GM12891 (cell line): ENCODE data around the gene TGM6.
A peak's percentile ranks its signal among the peaks of the same experiment; 100 is the strongest.

Source experiments
- DNase-seq: peaks from one replicate; pipeline ENCODE4 v3.0.0; 2011; ENCODE audit warnings: low spot score; ENCODE audit not compliant: insufficient read length
- FAIRE-seq: peaks from 2 replicates; lab custom pipeline; 2011; peaks lifted over from hg19 to GRCh38; lab: Jason Lieb, UNC
- PAX5 ChIP-seq: IDR thresholded peaks from 2 replicates; pipeline ENCODE4 v1.6.1; 2011; ENCODE audit warnings: low read length, moderate library complexity, mild to moderate bottlenecking; ENCODE audit not compliant: insufficient read depth, severe bottlenecking
- POLR2A ChIP-seq: IDR thresholded peaks from 2 replicates; pipeline ENCODE4 v1.6.1; 2011; ENCODE audit warnings: low read depth, low read length, control low read depth
- POLR2AphosphoS5 ChIP-seq: IDR thresholded peaks from 2 replicates; pipeline ENCODE4 v1.6.1; 2011; ENCODE audit warnings: low read depth, low read length, control low read depth
- POU2F2 ChIP-seq: IDR thresholded peaks from 2 replicates; pipeline ENCODE4 v1.6.1; 2011; ENCODE audit warnings: low read depth, mild to moderate bottlenecking, control low read depth, low read length, moderate library complexity
- SPI1 ChIP-seq: IDR thresholded peaks from 2 replicates; pipeline ENCODE4 v1.6.1; 2011; ENCODE audit warnings: low read depth, low read length, control low read depth
- TAF1 ChIP-seq: IDR thresholded peaks from 2 replicates; pipeline ENCODE4 v1.6.1; 2011; ENCODE audit warnings: low read depth, low read length, control low read depth

The TGM6 gene

DNA sequence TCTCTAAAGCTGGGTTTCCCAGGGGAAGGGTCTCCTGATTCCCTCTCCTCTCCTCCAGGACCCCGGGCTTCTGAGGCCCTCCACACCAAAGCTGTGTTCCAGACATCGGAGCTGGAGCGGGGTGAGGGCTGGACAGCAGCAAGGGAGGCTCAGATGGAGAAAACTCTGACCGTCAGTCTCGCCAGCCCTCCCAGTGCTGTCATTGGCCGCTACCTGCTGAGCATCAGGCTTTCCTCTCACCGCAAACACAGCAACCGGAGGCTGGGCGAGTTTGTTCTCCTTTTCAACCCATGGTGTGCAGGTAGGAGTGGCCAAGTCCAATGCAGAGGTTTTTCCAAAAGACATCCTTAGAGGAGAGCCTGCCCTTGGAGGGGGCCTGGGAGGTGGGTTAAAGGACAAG lies 14.4 kb downstream of the TGM6 start:
- no peak for TF ChIP-seq SPI1
- no peak for TF ChIP-seq TAF1
- no peak for TF ChIP-seq POU2F2
- no peak for TF ChIP-seq POLR2A
- no peak for TF ChIP-seq POLR2AphosphoS5
- no peak for TF ChIP-seq PAX5
- DNase-seq (no peak), FAIRE-seq (no peak)

DNA sequence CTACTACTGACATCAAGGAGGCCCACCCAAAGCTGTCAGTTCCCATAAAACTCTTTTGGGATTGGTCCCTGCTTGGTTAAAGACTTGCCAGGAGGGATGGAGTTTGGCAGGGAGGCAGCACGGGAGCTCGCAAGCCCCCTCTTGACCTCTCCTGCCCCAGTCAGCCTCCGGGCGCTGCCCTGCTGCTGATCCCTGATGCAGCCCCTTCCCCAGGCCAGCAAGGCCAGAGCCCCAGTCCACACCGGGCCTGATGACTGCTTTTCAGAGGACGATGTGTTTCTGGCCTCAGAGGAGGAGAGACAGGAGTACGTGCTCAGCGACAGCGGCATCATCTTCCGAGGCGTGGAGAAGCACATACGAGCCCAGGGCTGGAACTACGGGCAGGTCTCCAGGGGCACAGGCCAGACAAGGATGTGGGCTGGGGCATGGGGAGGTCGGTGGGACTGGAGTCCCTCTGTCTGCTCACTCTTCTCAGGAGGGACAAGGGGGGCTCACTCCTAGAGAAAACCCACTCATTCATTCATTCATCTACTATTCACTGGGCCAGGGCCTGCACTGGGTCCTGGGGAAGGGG lies 15.6 kb downstream of the TGM6 start:
- FAIRE-seq (no peak), DNase-seq (no peak)
- no peak for TF ChIP-seq POLR2A
- no peak for TF ChIP-seq PAX5
- TF ChIP-seq TAF1: no peak
- TF ChIP-seq POLR2AphosphoS5: no peak
- no peak for TF ChIP-seq POU2F2
- TF ChIP-seq SPI1: no peak

DNA sequence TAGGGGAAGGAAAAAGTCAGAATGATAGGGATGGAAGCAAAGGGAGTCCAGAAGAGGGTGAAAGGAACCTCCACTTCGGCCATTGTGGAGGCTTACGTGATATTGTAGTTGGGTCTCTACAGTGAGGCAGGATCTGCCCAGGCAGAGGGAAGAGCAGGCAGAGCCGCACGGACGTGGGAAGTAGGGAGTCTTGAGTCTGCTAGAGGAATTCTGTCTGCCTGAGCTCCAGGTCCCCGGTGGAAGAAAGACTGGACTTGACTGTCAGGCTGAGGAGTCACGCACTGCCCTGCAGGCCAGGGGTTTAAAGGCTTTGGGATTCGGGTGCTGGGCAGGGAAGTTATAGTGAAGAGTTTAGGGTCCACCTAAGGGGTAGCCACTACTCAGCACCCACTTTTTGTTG lies 16.4 kb downstream of the TGM6 start:
- DNase-seq (no peak), FAIRE-seq (no peak)
- TF ChIP-seq POLR2AphosphoS5: no peak
- TF ChIP-seq SPI1: no peak
- TF ChIP-seq TAF1: no peak
- no peak for TF ChIP-seq PAX5
- TF ChIP-seq POU2F2: no peak
- TF ChIP-seq POLR2A: no peak

DNA sequence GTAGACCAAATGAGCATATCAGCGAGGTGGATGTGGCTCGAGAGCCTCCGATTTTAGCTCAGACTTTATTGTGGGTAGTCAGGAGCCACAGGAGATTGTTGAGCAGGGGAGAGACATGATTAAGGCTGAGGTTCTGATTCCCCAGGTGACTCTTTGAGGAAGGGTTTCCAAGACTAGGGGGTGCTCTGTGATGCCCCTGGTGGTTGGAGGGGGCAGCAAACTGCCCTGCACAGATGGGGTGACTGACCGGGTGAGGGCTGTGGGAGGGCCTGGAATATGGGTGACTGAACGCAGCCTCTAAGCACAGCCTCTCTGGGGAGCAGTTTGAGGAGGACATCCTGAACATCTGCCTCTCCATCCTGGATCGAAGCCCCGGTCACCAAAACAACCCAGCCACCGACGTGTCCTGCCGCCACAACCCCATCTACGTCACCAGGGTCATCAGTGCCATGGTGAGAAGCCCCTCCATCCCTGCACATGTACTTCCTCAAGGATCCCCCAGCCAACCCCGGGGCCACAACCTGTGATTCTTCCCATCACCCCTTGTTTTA lies 17.0 kb downstream of the TGM6 start:
- DNase-seq (no peak), FAIRE-seq (no peak)
- TF ChIP-seq TAF1: no peak
- no peak for TF ChIP-seq POLR2AphosphoS5
- TF ChIP-seq POU2F2: no peak
- TF ChIP-seq POLR2A: no peak
- TF ChIP-seq PAX5: no peak
- no peak for TF ChIP-seq SPI1

DNA sequence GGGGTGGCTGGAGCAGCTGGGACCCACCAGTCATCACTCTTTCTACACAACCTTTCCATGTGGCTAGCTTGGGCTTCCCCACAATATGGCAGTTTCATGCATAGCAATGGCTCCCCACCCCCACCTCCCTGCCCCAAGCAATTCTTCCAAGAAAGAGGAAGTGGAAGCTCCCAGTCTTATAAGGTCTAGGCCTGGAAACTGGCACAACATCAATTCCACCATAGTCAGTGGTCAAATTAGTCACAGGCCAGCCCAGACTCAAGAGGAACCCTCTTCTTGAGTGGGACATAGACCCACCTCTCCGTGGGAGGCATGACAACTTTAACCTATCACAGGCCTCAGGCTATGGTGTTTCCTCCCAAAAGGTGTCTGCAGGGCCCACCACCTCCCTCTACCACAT lies 17.7 kb downstream of the TGM6 start:
- FAIRE-seq: no peak
- DNase-seq: no peak
- TF ChIP-seq POLR2AphosphoS5 (no peak), SPI1 (peak; percentile 57), PAX5 (no peak)

DNA sequence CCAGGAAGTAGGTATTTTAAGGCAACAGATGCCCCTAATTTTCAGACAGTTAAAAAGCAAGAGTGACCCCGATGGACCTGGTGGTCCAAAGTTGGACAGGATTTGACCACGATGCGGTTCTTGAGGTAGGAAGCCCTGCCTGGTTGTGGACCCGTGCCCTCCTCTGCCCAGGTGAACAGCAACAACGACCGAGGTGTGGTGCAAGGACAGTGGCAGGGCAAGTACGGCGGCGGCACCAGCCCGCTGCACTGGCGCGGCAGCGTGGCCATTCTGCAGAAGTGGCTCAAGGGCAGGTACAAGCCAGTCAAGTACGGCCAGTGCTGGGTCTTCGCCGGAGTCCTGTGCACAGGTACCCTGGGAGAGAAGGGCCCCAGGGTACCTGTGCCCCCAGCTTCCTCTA lies 18.7 kb downstream of the TGM6 start:
- DNase-seq: no peak
- TF ChIP-seq TAF1 (no peak), POLR2AphosphoS5 (no peak), POLR2A (no peak), SPI1 (no peak), POU2F2 (no peak), PAX5 (no peak)

DNA sequence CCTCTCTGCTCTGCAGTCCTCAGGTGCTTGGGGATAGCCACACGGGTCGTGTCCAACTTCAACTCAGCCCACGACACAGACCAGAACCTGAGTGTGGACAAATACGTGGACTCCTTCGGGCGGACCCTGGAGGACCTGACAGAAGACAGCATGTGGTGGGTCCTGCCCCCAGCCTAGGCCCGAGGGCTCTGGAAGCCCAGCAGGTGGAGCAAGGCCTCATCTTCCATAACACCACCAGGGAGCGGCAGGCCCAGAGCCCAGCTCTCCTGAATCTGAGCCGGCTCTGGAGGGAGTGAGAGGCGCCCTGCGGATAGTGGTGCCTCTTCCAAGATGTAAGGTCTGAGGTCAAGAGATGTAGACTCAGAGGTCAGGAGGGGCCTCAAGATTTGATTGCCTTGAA lies 19.6 kb downstream of the TGM6 start:
- DNase-seq (no peak), FAIRE-seq (no peak)

More for the DNA sequence above, 18.7 kb downstream of the TGM6 start:
- no peak for FAIRE-seq

DNA sequence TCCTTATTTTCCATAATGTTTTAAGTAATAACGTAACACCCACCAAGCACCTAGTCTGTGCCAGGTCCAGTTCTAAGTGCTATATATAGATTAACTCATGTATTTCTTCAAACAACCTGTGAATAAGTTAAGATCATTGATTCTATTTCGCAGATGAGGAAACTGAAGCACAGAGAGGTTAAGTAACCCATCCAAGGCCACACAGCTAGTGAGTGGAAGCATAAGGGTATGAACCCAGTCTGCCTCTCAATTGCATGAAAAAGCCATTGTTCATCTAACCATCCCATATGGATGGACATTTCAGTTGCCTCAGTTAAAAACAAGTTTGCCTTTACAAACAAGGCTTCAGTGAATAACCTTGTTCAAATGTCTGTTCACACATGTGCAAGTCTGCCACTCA lies 20.8 kb downstream of the TGM6 start:
- no peak for DNase-seq
- no peak for FAIRE-seq
- no peak for TF ChIP-seq PAX5
- TF ChIP-seq POU2F2: no peak
- TF ChIP-seq POLR2AphosphoS5: no peak
- no peak for TF ChIP-seq POLR2A
- no peak for TF ChIP-seq SPI1
- TF ChIP-seq TAF1: no peak

More for the DNA sequence above, 19.6 kb downstream of the TGM6 start:
- TF ChIP-seq POLR2AphosphoS5 (no peak), POU2F2 (no peak), TAF1 (no peak), PAX5 (no peak), POLR2A (no peak), SPI1 (no peak)

DNA sequence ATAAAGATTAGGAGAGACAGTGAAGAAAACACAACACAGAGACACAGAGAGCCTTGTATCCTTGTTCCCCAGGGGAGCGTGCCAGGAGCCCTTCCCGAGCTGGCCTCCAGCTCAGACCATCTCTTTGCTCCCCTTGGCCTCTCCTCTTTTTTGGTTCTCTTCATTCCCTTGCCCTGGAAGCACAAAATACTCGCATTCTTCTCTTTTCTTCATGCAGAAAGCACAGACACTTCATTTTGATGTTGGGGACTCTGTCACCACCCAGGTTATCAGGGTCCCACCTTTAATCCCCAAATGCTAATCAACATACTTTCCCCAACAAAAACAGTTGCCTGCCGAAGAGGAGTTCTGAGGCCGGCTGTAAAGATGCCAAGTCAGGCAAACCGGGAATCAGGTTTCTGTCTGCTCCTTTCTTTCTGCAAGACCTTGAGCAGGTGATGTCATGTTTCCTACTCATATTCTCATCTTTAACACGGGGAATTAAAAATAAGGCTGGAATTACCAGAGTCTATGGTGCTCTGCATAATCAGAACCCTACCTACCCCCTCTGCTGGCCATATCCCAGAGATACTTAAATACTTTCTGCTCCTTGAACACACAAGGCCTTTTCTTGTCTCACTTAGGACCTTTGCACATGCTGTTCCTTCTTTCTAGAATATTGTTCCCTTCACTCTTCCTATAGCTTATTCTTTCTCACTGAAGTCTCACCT lies 21.7 kb downstream of the TGM6 start:
- TF ChIP-seq POU2F2: no peak
- no peak for TF ChIP-seq TAF1
- no peak for TF ChIP-seq POLR2AphosphoS5
- TF ChIP-seq PAX5: no peak
- TF ChIP-seq SPI1: no peak
- TF ChIP-seq POLR2A: no peak
- DNase-seq (no peak), FAIRE-seq (no peak)
